ENCODE data around the gene CDKN3.
A peak's percentile ranks its signal among the peaks of the same experiment; 100 is the strongest.
"Not testable (repeated sequence)": the region's sequence is repeated elsewhere in the genome, so short reads cannot be mapped to it uniquely, and the experiment has no call there.

CDKN3 gene

GRCh38 chr14:54425068-54425467 is 28.3 kb downstream of the CDKN3 start:
- DNase-seq: no peak

- no peak for DNase-seq
Measured at GRCh38 chr14:54425537-54426274, 28.9 kb downstream of the CDKN3 start.

GRCh38 chr14:54427871-54428270 is 31.1 kb downstream of the CDKN3 start:
- no peak for DNase-seq

- DNase-seq: no peak
Measured at GRCh38 chr14:54428527-54428926, 31.7 kb downstream of the CDKN3 start.

GRCh38 chr14:54435500-54435981 is 38.7 kb downstream of the CDKN3 start:
- DNase-seq: peak; percentile 82

- not testable (repeated sequence) for DNase-seq
Measured at GRCh38 chr14:54437954-54438353, 41.1 kb downstream of the CDKN3 start.

- DNase-seq: no peak
Measured at GRCh38 chr14:54438703-54439102, 41.9 kb downstream of the CDKN3 start.

- no peak for DNase-seq
Measured at GRCh38 chr14:54440037-54440436, 43.2 kb downstream of the CDKN3 start.

- DNase-seq: peak; percentile 11
Measured at GRCh38 chr14:54440476-54440872, 43.7 kb downstream of the CDKN3 start.

GRCh38 chr14:54440873-54441868 is 44.4 kb downstream of the CDKN3 start, which contains the start of gene CNIH1:
TSS of gene CNIH1 (minus strand) at chr14:54441374. CDS start at chr14:54441327, 47 bp downstream.
- peak; percentile 88 for DNase-seq

- DNase-seq: not testable (repeated sequence)
Measured at GRCh38 chr14:54442961-54443360, 46.2 kb downstream of the CDKN3 start.

GRCh38 chr14:54443981-54444380 is 47.2 kb downstream of the CDKN3 start:
- DNase-seq: no peak

GRCh38 chr14:54444681-54445080 is 47.9 kb downstream of the CDKN3 start:
- no peak for DNase-seq

- DNase-seq: peak; percentile 21
Measured at GRCh38 chr14:54446161-54446693, 49.4 kb downstream of the CDKN3 start.

GRCh38 chr14:54447231-54447692 is 50.5 kb downstream of the CDKN3 start:
- no peak for DNase-seq

- DNase-seq: no peak
Measured at GRCh38 chr14:54450535-54450934, 53.7 kb downstream of the CDKN3 start.

GRCh38 chr14:54451121-54451601 is 54.4 kb downstream of the CDKN3 start:
- DNase-seq: no peak

- DNase-seq: no peak
Measured at GRCh38 chr14:54451961-54452360, 55.2 kb downstream of the CDKN3 start.

GRCh38 chr14:54453252-54453651 is 56.4 kb downstream of the CDKN3 start:
- DNase-seq: no peak

- DNase-seq: not testable (repeated sequence)
Measured at GRCh38 chr14:54453990-54454389, 57.2 kb downstream of the CDKN3 start.

- DNase-seq: no peak
Measured at GRCh38 chr14:54455363-54455762, 58.6 kb downstream of the CDKN3 start.

- not testable (repeated sequence) for DNase-seq
Measured at GRCh38 chr14:54456820-54457608, 60.2 kb downstream of the CDKN3 start.
